Endodermal cell (in vitro differentiated cells): ENCODE measurements around the gene TMEM161B. TPM values are rescaled to one million over a fixed set of nuclear protein-coding genes. Genes with fewer than 3 reads are reported as not detected.

Experiments used
- DNase-seq: peaks from one replicate; pipeline ENCODE4 v3.0.0-alpha.2; 2017
- H3K27ac ChIP-seq: 2 replicates; pipeline ENCODE4 v1.5.1; 2013; ENCODE audit warnings: mild to moderate bottlenecking, low read depth, low read length, moderate library complexity
- H3K27me3 ChIP-seq: 2 replicates; pipeline ENCODE4 v1.6.1; 2013; ENCODE audit warnings: mild to moderate bottlenecking, low read length, moderate library complexity; ENCODE audit not compliant: insufficient read depth, control insufficient read depth, poor library complexity, severe bottlenecking
- H3K36me3 ChIP-seq: 2 replicates; pipeline ENCODE4 v1.7.0; 2013; ENCODE audit warnings: mild to moderate bottlenecking, low read length, moderate library complexity; ENCODE audit not compliant: control insufficient read depth, insufficient read depth
- H3K4me1 ChIP-seq: one replicate; pipeline ENCODE4 v1.7.0; 2013; ENCODE audit warnings: low read length; ENCODE audit not compliant: control insufficient read depth, insufficient read depth
- H3K4me3 ChIP-seq: 2 replicates; pipeline ENCODE4 v1.5.1; 2013; ENCODE audit warnings: mild to moderate bottlenecking, low read length, moderate library complexity
- H3K9ac ChIP-seq: 2 replicates; pipeline ENCODE4 v1.6.1; 2013; ENCODE audit warnings: mild to moderate bottlenecking, low read length, moderate library complexity; ENCODE audit not compliant: poor library complexity, severe bottlenecking; ENCODE audit errors: extremely low read depth
- H3K9me3 ChIP-seq: 2 replicates; pipeline ENCODE4 v1.6.1; 2013; ENCODE audit warnings: mild to moderate bottlenecking, low read length, moderate library complexity; ENCODE audit not compliant: control insufficient read depth
- H3K27ac Mint-ChIP-seq: 2 replicates; pipeline ENCODE4 v1.8.0; 2020; ENCODE audit warnings: mixed read lengths
- H3K27me3 Mint-ChIP-seq: 2 replicates; pipeline ENCODE4 v1.8.0; 2021; ENCODE audit warnings: mild to moderate bottlenecking, mixed read lengths; ENCODE audit not compliant: insufficient read depth
- H3K36me3 Mint-ChIP-seq: 2 replicates; pipeline ENCODE4 v1.8.0; 2020; ENCODE audit warnings: low read depth, mixed read lengths
- H3K4me1 Mint-ChIP-seq: 2 replicates; pipeline ENCODE4 v1.8.0; 2020; ENCODE audit warnings: mixed read lengths
- H3K4me3 Mint-ChIP-seq: 2 replicates; pipeline ENCODE4 v1.8.0; 2020; ENCODE audit warnings: mild to moderate bottlenecking, moderate library complexity, mixed read lengths
- H3K9me3 Mint-ChIP-seq: 2 replicates; pipeline ENCODE4 v1.8.0; 2020; ENCODE audit warnings: mild to moderate bottlenecking, mixed read lengths
- WGBS, 2 experiments: methylation state at CpG; one replicate each; pipeline versions ENCODE4 v1.1.5 to v1.1.7; 2013; ENCODE audit warnings: missing lambda C conversion rate in 2 of 2, mixed read lengths in 1 of 2; ENCODE audit not compliant: insufficient coverage in 1 of 2, insufficient read length in 1 of 2; 5-methylcytosine and 5-hydroxymethylcytosine counted together
- total RNA-seq, 2 donors: library from RNA; stranded (reverse); fragmentation: NEBNext Ultra II Directional in 1 of 2; extraction: Animal tissue kit (Norgen Biotek cat#: 25700) in 1 of 2; gene quantifications; 2 replicates in 1 of 2; 3 replicates in 1 of 2; pipeline ENCODE4 v1.2.1, GENCODE V29; 2021
- TF ChIP-seq, protein P1 (sequence below): fragments of 200-600 bp; sonication (generic); conservative IDR thresholded peaks from 2 replicates; pipeline ENCODE4 v1.5.0; 2021; ENCODE audit warnings: antibody characterized with exemption, mild to moderate bottlenecking

TMEM161B gene
- total RNA-seq, 2 donors from 2014 or later = 17.2 to 18.2 TPM

- H3K9me3 Mint-ChIP-seq = no peaks in the 10 kb centered on the region
- no peak for DNase-seq
- H3K4me1 Mint-ChIP-seq = peaks cover 8% of the 10 kb centered on the region
- Histone ChIP-seq H3K9me3 (no peaks in the 10 kb centered on the region), H3K27ac (no peak overlapping the region), H3K27me3 (no peaks in the 10 kb centered on the region), H3K4me1 (no peaks in the 10 kb centered on the region), H3K4me3 (no peak overlapping the region), H3K36me3 (peaks cover 4% of the 10 kb centered on the region), H3K9ac (no peak overlapping the region)
- TF ChIP-seq, protein P1, sequence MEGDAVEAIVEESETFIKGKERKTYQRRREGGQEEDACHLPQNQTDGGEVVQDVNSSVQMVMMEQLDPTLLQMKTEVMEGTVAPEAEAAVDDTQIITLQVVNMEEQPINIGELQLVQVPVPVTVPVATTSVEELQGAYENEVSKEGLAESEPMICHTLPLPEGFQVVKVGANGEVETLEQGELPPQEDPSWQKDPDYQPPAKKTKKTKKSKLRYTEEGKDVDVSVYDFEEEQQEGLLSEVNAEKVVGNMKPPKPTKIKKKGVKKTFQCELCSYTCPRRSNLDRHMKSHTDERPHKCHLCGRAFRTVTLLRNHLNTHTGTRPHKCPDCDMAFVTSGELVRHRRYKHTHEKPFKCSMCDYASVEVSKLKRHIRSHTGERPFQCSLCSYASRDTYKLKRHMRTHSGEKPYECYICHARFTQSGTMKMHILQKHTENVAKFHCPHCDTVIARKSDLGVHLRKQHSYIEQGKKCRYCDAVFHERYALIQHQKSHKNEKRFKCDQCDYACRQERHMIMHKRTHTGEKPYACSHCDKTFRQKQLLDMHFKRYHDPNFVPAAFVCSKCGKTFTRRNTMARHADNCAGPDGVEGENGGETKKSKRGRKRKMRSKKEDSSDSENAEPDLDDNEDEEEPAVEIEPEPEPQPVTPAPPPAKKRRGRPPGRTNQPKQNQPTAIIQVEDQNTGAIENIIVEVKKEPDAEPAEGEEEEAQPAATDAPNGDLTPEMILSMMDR = no peak
- H3K36me3 Mint-ChIP-seq = peaks cover 9% of the 10 kb centered on the region
- no peak overlapping the region for H3K27ac Mint-ChIP-seq
- H3K27me3 Mint-ChIP-seq = no peaks in the 10 kb centered on the region
- no peak overlapping the region for H3K4me3 Mint-ChIP-seq
- WGBS, 2 experiments = 95 to 96% methylated on average over 3 of the region's 3 CpGs
Observed at GRCh38 chr5:88287302-88287701, 18.7 kb upstream of the TMEM161B start.

DNA sequence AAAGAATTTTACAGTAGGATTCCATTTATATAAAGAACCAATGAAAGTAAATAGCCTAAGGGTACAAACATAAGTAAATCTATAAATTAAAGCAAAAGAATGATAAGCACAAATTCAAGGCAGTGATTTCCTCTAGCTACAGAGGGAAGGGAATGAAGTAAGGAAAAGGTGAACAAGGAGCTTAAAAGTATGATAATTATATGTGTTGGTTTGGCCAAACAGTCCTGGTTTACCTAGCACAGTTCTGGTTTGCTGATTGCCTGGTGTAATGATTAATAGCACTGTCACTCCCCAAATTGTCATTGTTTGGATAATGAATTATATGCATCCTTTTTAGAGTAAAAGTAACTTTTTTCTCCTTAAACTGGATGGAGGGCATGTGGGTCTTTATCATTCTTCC, 15.0 kb upstream of the TMEM161B start:
- H3K27ac Mint-ChIP-seq = no peak overlapping the region
- H3K9me3 Mint-ChIP-seq = no peaks in the 10 kb centered on the region
- H3K36me3 Mint-ChIP-seq = peaks cover 9% of the 10 kb centered on the region
- no peak overlapping the region for H3K9ac ChIP-seq
- no peak overlapping the region for H3K4me3 Mint-ChIP-seq
- no peaks in the 10 kb centered on the region for H3K27me3 ChIP-seq
- H3K4me3 ChIP-seq = no peak overlapping the region
- no peaks in the 10 kb centered on the region for H3K9me3 ChIP-seq
- H3K4me1 Mint-ChIP-seq = peaks cover 8% of the 10 kb centered on the region
- no peaks in the 10 kb centered on the region for H3K4me1 ChIP-seq
- peaks cover 4% of the 10 kb centered on the region for H3K36me3 ChIP-seq
- no peak overlapping the region for H3K27ac ChIP-seq
- DNase-seq = no peak
- H3K27me3 Mint-ChIP-seq = no peaks in the 10 kb centered on the region
- TF ChIP-seq, protein P1 = no peak

- TF ChIP-seq, protein P1 = no peak
- Histone ChIP-seq H3K36me3 (peaks cover 13% of the 10 kb centered on the region), H3K27ac (no peak overlapping the region), H3K9ac (no peak overlapping the region), H3K4me3 (no peak overlapping the region), H3K9me3 (no peaks in the 10 kb centered on the region), H3K4me1 (no peaks in the 10 kb centered on the region), H3K27me3 (no peaks in the 10 kb centered on the region)
- Mint-ChIP-seq H3K27me3 (no peaks in the 10 kb centered on the region), H3K4me1 (peaks cover 8% of the 10 kb centered on the region), H3K36me3 (peaks cover 16% of the 10 kb centered on the region), H3K27ac (no peak overlapping the region), H3K9me3 (no peaks in the 10 kb centered on the region), H3K4me3 (no peak overlapping the region)
- DNase-seq = no peak
- WGBS, 2 experiments = 95 to 100% methylated on average over 2 to 3 of the region's 3 CpGs
Observed at GRCh38 chr5:88281322-88281721, 12.7 kb upstream of the TMEM161B start.
